ENCODE data around the gene TAAR1. TPM values are rescaled to one million over a fixed set of nuclear protein-coding genes. Genes with fewer than 3 reads are reported as not detected.
"Not testable (repeated sequence)": the region's sequence is repeated elsewhere in the genome, so short reads cannot be mapped to it uniquely, and the experiment has no call there.

TAAR1 gene, protein sequence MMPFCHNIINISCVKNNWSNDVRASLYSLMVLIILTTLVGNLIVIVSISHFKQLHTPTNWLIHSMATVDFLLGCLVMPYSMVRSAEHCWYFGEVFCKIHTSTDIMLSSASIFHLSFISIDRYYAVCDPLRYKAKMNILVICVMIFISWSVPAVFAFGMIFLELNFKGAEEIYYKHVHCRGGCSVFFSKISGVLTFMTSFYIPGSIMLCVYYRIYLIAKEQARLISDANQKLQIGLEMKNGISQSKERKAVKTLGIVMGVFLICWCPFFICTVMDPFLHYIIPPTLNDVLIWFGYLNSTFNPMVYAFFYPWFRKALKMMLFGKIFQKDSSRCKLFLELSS
- total RNA-seq, result not detected

- DNase-seq (ENCODE audit: low spot score), result no peak
Observed at GRCh38 chr6:132659082-132659481, at the start of gene TAAR1. Gene TAAR1 (minus strand): TSS chr6:132659182. CDS start chr6:132646003, 13,179 bp downstream.

DNA sequence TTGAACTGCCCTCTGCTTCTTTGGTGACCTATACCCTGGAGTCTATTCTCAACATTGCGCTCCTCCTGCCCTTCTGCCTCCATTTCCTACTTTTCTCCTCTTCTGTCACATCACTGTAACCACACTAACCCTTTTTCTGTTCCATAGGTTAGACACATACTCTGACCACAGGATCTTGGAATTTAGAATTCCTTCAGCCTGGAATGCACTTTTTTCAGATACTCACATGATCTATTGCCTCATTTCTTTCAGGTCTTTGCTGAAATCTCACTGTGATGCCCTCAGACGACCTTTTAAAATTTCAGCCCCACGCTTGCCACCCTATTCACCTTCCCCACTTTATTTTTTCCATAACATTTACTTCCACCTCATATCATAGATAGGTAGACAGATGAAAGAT lies 49.8 kb upstream of the TAAR1 start:
- no peak for DNase-seq (ENCODE audit: low spot score)

GRCh38 chr6:132708002-132708401 lies 49.0 kb upstream of the TAAR1 start:
- no peak for DNase-seq (ENCODE audit: low spot score)

DNA sequence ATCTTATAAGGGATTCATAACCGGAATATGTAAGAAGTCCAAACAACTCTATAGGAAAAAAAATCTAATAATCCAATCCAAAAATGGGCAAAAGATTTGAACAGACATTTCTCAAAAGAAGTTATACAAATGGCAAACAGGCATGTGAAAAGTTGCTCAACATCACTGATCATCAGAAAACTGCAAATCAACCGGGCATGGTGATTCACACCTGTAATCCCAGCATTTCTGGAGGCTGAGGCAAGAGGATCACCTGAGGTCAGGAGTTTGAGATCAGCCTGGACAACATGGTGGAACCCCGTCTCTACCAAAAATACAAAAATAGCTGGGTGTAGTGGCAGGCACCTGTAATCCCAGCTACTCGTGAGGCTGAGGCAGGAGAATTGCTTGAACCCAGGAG lies 47.8 kb upstream of the TAAR1 start:
- not testable (repeated sequence) for DNase-seq (ENCODE audit: low spot score)

- DNase-seq (ENCODE audit: low spot score), result no peak
Observed at GRCh38 chr6:132703936-132704335, 45.0 kb upstream of the TAAR1 start.

GRCh38 chr6:132698608-132699007 lies 39.6 kb upstream of the TAAR1 start:
- no peak for DNase-seq (ENCODE audit: low spot score)

GRCh38 chr6:132695773-132696172 lies 36.8 kb upstream of the TAAR1 start:
- DNase-seq (ENCODE audit: low spot score), result no peak

GRCh38 chr6:132693478-132693877 lies 34.5 kb upstream of the TAAR1 start:
- DNase-seq (ENCODE audit: low spot score), result no peak

DNA sequence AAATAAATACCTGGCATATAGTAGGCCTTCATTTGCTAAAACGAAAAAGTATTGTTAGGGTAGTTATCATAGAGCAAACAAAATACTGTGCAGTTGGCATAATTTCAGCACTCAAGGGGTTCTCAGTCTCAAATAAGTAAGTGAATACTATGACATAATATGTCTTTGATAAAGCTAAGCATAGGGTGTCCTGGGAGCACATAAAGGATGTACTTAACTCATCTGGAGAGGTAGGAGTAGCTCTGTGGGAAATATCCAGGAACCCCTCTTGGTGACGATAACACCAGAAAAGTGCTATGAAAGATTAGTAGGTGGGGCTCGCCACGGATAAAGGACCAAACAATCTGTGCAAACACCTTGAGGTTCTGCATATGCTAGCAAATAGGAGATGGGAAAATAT lies 31.7 kb upstream of the TAAR1 start:
- DNase-seq (ENCODE audit: low spot score), result no peak

DNA sequence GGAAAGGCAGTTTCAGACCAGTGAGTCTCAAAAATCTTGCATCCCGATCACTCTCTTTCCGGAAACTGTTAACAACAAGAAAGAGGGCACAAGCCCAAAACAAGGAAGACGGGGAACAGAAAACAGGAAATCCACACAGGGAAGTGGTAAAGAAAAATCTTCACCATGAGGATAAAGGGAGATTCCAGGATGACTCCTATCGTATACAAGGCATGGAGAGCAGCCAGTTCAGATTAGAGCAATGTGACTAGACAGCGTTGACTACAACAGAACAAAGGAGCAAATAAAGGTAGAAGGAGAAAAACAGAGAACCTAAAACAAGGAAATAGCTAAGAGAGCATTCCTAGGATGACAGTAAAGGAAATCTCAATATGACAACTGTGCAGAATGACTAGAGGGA lies 28.3 kb upstream of the TAAR1 start:
- no peak for DNase-seq (ENCODE audit: low spot score)

GRCh38 chr6:132686531-132686930 lies 27.5 kb upstream of the TAAR1 start:
- no peak for DNase-seq (ENCODE audit: low spot score)

GRCh38 chr6:132685009-132685408 lies 26.0 kb upstream of the TAAR1 start:
- no peak for DNase-seq (ENCODE audit: low spot score)

GRCh38 chr6:132684272-132684671 lies 25.3 kb upstream of the TAAR1 start:
- DNase-seq (ENCODE audit: low spot score), result no peak

DNA sequence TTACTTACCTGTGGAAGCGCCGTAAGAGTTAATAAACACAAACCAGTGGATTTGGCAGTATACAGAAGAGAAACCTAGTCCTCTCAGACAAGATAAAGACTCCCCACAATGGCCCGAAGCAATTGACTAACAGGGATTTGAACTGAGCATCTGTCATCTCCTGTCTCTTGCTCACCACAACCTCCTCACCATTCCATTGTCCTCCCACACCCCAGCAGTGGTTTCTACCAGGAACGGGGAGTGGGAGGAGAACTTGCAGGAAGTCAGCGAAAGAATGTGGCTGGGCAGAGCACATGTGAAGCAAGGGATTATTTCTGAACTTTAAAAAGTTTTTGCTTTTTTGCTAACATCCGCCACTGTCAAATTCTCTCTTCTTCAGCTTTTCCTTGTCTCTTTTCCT lies 24.6 kb upstream of the TAAR1 start:
- no peak for DNase-seq (ENCODE audit: low spot score)

DNA sequence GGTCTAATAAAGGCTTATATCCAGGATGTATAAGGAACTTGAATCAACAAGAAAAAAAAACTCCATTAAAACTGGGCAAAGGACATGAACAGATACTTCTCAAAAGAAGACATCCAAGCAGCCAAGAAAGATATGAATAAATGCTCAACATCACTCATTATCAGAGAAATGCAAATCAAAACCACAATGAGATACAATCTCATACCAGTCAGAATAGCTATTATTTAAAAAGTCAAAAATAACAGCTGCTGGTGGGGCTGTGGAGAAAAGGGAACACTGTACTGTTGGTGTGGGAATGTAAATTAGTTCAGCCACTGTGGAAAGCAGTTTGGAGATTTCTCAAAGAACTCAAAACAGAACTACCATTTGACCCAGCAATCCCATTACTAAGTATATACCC lies 20.1 kb upstream of the TAAR1 start:
- DNase-seq (ENCODE audit: low spot score), result not testable (repeated sequence)

GRCh38 chr6:132675749-132676148 lies 16.8 kb upstream of the TAAR1 start:
- no peak for DNase-seq (ENCODE audit: low spot score)

DNA sequence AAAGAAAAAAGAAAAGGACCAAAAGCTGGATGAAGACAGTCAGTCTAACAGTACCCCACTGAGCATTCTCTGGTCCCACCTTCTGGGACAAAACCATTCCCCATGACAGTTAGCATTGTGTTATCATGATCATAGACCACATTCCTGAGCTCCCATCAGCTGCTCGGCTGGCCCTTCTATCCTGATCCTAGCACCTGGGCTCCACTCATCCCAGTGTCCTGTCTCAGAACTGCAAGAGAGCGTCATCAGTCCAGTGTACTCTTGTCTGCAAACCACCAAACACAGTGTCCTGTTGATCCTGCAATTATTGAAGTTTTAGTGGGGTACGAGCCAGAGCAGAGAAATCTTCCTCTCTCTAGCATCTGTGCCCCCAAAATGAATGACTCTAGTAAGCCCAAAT lies 16.0 kb upstream of the TAAR1 start:
- DNase-seq (ENCODE audit: low spot score), result no peak

- DNase-seq (ENCODE audit: low spot score), result no peak
Observed at GRCh38 chr6:132673376-132674094, 14.6 kb upstream of the TAAR1 start.

GRCh38 chr6:132671295-132671694 lies 12.3 kb upstream of the TAAR1 start:
- DNase-seq (ENCODE audit: low spot score), result no peak

GRCh38 chr6:132669690-132670291 lies 10.8 kb upstream of the TAAR1 start:
- no peak for DNase-seq (ENCODE audit: low spot score)

- DNase-seq (ENCODE audit: low spot score), result no peak
Observed at GRCh38 chr6:132666118-132666517, 7.1 kb upstream of the TAAR1 start.

DNA sequence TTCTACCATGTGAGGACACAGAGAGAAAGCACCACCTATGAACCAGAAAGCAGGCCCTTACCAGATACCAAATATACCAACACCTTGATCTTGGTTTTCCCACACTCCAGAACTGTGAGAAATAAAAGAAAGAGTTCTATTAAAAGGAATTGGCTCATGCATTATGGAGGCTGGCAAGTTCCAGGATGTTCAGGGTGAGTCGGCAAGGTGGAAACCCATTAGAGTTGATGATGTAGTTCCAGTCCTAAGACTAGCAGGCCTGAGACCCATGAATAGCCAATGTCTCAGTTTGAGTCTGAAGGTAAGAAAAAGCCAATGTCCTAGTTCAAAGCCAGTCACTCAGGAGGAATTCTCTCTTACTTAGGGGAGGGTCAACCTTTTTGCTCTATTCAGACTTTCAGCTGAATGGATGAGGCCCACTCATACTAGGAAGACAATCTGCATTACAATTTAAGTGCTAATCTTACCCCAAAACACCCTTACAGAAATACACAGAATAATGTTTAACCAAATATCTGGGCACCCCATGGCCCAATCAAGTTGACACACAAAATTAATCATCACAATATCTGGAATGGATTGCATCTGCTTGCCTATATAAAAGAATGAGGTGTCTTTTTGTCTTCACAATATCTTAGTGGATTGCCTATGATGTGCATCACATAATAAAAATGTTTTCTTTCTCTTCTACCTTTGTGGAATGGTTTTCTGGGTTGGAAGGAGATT lies 5.5 kb upstream of the TAAR1 start:
- DNase-seq (ENCODE audit: low spot score), result no peak

Data from ureter (tissue), 1 donor.